Measurements from ENCODE around the gene TMEM219.
"Not testable (repeated sequence)": the region's sequence is repeated elsewhere in the genome, so short reads cannot be mapped to it uniquely, and the experiment has no call there.

Gene TMEM219

DNA sequence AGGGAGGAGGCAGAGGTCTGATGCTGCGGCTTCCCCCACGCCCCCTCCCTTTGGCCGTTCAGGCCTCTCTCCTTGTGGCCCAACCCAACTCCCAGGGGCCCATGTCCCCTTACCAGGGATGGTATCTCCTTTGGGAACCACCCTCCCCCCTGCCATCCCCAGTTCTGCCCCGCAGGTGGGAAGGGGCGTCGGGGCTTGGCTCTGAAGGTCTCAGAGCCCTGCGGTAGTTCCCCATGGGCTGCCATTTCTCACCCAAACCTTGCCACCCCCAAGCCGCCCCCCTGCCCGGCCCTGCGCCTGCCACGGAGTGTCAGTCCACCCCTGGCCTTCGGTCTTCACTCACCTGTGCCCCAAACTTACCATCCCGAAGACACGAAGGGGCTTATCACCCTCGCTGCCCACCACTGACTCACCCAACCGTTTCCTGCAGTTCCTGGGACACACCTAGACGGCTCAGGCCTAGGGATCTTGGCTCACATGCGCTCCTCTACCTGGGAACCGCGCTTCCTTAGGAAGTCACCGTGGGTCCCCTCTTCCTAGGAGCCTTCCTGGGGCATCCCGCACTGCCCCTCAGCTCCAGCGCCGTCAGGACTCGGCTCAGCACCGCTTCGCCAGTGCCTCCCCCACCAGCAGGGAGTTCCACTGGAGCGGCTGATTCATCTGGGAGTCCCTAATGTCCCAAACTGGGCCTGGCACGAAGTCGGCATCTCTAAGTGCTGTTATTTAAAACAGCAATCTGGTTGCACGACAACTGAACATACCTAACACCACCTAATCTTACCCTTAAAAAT is 50.0 kb downstream of the TMEM219 start:
- no peak for DNase-seq (ENCODE audit: low read depth in 3 of 3)

- not testable (repeated sequence) for DNase-seq (ENCODE audit: low read depth in 3 of 3)
Measured at GRCh38 chr16:30012598-30012997, 50.7 kb downstream of the TMEM219 start.

GRCh38 chr16:30015450-30015849 is 53.6 kb downstream of the TMEM219 start:
- not testable (repeated sequence) for DNase-seq (ENCODE audit: low read depth in 3 of 3)

DNA sequence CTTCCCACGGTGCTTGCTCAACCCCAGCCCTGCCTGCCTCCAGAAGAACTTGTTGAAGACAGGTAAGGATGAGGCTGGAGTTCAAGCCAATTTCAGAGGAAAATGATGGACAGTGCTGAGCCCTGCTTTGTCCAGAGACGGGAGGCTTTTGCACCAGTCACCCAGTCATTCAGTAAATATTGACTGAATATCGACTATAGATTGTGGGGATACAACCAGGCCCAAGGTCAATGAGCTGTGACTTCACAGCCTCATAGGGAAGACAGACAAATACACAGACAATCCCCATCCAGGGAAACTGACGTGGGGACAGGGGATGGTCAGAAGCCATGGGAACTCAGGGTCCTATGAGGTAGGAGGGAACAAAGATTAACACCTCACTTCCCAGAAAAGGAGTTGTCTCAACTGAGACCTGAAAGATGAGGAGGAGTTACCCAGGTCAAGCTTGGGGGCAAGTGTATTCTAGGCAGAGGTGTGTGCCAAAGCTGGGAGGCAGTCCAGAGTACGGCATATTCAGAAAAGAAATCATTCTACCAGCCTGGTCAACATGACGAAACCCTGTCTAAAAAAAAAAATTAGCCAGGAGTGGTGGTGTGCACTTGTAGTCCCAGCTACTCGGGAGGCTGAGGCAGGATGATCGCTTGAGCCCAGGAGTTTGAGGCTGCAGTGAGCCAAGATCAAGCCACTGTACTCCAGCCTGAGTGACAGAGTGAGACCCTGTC is 54.8 kb downstream of the TMEM219 start:
- no peak for DNase-seq (ENCODE audit: low read depth in 3 of 3)

DNA sequence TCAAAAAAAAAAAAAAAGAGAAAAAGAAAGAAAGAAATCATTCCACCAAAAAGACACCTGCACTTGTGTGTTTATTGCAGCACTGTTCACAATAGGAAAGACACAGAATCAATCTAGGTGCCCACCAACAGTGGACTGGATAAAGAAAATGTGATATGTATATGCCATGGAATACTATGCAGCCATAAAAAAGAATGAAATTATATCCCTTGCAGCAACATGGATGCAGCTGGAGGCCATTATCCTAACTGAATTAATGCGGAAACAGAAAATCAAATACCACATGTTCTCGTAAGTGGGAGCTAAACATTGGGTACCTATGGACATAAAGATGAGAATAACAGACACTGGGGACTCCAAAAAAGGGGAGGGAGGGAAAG is 55.4 kb downstream of the TMEM219 start:
- DNase-seq (ENCODE audit: low read depth in 3 of 3): no peak

- DNase-seq (ENCODE audit: low read depth in 3 of 3): not testable (repeated sequence)
Measured at GRCh38 chr16:30017937-30018336, 56.1 kb downstream of the TMEM219 start.

GRCh38 chr16:30018731-30019158 is 56.9 kb downstream of the TMEM219 start:
- DNase-seq (ENCODE audit: low read depth in 3 of 3): no peak

All from stimulated activated CD4-positive, alpha-beta T cell treated with anti-CD3 and anti-CD28 coated beads, TNF-alpha, amount 100 ng/mL, for 48 hours (primary cell).